Measurements from ENCODE around the gene C10orf95.

The C10orf95 gene

DNA sequence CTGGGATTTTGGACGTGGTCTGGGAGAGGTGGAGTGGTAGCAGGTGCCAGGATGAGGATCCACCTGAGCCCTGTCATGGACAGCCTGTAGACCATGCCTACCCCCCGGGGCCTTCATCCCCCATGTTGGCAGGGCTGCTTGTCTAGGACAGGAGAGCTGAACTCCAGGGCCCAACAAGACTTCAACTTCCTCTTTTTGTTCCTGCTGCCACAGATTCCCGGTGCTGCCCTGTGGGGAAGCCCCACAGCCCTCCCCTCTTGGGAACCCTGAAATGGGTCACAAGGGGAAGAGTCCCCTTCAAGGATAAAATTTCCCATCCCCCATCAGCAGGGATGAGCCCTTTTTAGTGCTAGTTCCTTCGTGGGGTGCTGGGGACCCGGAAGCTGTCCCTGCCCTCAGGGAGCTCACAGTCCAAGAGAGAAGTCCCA, 17.7 kb downstream of the C10orf95 start:
- DNase-seq = peak; percentile 60

DNA sequence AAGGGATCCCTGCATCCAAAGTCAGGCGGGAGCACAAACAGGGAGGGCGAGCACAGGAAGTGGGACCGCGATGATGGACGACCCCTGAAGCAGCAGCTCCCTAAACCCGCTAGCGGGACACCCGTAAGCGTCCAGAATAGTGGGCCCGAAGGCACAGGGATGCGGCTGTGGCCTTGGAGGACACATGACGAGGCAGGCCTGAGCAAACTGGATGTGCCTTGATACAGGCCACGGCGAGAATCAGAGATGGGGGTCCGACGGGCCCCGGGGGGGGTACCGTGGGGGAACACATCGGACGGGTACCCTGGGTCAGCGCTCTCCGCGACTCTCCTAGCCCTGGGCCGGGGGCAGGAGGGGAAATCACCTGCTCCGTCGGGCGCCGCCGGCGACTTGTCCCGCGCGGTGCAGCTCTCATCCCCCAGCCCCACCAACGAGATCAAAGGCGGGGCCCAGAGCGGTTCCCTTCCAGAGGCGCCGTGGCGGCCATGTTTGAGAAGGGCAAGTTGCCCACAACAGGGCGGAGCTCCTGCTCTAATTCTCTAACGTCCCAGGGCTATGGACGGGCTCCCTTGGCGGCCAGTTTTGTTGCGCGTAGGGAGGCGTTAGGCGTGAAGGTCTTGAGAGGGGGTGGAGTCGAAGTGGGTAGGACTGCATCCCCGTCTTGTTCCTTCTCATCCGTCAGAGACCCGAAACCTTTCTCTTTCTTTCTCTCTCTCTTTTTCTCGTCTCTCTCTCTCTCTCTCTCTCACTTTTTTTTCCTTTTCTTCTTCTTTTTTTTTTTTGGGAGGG, 19.0 kb downstream of the C10orf95 start, which contains the start of gene CUEDC2:
CUEDC2 (minus strand) TSS at position 413 of the 789 bp plus-strand sequence. CDS start 7,386 bp downstream, outside the sequence.
- DNase-seq = peak; percentile 96

DNA sequence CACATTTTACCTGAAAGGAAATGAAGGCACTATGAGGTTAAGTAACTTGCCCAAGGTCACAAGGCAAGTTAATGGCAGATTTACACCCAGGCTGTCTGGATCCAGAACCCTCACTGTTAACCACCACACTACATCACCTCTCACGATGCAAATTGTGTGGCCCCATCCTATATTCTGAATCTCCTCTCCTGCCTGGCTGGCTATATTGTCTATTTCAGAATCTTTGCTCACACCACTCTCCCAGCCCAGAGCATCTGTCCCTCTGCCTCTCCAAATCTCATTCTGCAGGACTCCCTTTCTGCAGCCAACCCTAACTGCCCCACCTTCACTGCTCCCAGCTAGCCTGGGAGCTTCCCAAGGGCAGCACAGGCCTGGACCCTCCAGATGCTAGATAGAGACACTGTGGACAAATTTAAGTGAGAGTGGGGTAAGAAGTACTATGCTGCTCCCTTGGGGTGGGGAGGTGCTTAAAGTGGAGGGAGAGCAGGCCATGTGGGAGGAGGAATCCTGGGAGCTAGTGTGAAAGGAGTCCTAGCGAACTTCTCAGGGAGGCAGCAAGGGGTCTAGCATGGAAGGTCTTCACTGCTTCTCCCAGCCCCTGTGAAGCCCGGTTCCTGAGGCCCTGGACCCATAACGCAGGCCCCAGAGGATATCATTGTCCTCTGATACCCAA, 19.8 kb downstream of the C10orf95 start:
- peak; percentile 15 for DNase-seq

DNA sequence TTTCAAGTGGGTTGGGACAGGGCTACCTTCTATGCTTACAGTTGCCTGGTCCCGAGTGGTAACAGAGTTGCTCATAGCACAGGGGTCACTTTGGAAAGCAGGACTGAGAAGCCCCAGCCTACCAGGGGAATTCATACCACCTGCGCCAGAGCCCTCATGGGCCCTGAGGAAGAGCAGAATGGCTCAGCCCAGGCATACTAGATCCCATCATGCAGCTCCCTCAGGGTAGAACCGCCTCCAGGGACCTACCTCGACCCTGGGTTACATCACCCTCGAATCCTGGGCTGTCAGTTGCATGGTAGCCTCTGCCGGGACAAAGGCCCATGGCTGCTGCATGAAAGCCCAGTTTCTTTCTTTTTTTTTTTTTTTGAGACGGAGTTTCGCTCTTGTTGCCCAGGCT, 21.9 kb downstream of the C10orf95 start:
- DNase-seq = no peak

DNA sequence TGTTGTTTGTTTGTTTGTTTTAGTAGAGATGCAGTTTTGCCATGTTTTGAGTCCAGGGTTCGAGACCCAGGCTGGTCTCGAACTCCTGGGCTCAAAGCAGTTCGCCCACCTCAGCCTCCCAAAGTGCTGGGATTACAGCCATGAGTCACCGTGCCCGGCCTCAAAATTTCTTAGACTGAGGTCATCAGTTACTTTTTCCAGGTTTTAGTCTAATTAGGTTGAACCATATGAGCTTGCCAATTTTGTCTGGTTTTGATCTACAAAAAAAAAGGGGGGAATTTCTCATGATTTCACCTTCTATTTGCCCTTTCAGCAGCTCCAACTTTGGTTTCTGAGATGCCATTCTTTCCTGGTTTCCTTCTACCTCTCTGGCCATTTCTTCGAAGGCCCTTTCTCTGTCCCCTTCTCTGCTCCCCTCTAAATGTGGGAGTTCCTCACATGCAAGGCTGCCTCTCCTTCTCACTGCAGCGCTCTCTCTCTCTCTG, 24.5 kb downstream of the C10orf95 start:
- no peak for DNase-seq

DNA sequence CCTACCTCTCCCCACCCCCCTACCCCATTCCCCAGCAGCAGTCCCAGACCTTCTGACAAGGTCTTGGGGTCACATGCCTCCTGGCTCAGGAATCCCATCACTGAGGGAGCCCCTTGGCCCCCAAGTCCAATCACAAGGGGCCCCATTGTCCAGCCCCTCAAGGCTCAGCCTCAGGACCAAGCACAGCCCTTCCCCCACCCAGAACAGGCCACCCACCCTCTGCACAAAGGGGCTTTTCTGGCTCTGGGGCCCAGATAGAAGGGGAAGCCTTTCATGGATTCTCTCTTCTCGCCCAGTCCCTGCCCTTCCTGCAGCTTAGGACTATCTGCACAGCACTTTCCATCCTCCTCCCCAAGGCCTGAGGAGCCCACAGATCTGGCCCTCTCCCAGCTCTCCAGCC, 25.9 kb downstream of the C10orf95 start:
- DNase-seq = no peak

DNA sequence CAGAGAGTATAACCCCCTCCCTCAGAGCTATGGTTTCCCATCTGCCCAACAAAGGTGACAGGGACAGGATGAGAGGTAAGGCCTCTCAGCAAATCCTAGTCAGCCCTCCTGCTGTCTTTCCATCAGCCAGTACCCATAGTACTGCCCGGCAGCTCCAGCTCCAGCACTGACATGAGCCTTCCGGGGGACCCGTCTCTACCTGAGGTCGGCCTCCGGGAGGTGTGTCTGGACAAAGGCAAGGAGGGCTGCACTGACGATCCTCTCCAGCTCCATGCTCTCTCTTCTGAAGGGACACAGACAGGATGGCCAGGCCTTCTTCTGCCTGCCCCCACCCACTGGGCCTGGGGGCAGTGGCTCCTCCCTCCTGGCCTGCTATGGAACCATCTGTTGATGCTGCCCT, 26.4 kb downstream of the C10orf95 start:
- no peak for DNase-seq

DNA sequence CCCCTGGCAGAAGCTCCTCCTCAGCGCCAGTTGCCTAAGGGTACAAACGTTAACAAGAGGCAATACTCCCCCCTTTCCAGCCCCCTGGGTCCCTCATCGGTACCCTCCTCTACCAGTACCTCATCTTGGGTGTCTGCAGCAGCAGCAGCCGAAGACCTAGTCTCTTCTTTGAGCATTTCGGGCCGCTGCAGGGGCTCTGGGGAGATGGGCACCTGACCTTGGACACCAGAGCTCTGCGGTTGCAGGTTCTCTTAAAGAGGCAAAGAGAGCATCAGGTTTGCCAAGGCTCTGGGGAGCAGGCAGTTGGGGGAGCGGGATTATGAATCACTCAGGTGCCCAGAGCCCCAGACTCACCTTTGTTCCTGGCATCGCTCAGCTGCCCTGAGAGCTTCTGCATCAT, 27.2 kb downstream of the C10orf95 start:
- DNase-seq = no peak

DNA sequence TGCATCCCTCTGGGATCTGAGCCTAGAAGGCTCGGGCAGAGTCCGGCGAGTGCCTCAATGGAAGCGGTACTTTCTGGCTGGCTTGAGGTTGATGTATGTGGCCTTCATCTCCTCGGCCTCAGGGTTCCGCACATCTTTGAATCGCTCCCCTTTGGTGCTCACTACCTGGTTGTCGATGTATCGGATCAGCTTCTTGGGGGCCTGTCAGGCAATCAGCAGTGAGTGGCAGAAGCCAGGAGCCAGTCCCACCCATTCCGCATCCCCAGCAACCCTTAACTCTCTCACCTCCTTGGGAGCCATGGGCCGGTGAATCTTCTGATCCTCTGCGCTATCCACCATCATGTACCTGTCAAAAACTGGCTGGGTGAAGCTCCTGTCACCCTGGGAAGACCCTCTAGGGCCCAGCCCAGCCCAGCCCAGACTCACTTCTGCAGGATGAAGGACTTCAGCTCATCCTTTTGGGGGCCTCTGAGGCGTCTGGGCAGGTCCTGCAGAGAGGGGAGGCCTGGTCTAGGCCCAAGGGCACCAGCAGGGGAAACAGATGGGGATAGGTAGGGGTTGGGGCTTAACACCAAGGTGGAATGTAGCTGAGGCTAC, 27.9 kb downstream of the C10orf95 start:
- DNase-seq = no peak

DNA sequence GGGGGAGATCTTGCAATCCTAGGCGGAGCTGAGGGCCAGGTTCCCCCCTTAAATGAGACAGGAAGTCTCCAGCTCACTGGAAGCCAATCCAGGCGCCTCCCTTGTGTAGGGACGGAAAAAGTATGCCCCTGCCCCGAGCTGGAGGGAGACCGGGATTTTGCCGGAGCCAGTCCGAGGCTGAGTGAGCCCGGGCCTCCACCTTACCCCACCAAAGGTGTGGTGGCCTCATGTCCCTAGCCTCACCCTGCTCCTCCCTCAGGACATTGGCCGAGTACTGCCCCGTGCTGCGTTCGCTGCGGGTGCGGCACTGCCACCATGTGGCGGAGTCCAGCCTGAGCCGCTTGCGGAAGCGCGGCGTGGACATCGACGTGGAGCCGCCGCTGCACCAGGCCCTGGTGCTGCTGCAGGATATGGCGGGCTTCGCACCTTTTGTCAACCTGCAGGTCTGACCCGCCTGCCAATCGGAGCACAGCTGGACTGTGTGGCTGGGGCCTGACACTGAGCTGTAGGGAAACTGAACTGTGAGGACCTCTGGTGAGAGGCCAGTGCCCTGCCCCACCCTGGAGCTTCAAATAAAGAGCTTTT, 28.7 kb downstream of the C10orf95 start:
- peak; percentile 71 for DNase-seq

DNA sequence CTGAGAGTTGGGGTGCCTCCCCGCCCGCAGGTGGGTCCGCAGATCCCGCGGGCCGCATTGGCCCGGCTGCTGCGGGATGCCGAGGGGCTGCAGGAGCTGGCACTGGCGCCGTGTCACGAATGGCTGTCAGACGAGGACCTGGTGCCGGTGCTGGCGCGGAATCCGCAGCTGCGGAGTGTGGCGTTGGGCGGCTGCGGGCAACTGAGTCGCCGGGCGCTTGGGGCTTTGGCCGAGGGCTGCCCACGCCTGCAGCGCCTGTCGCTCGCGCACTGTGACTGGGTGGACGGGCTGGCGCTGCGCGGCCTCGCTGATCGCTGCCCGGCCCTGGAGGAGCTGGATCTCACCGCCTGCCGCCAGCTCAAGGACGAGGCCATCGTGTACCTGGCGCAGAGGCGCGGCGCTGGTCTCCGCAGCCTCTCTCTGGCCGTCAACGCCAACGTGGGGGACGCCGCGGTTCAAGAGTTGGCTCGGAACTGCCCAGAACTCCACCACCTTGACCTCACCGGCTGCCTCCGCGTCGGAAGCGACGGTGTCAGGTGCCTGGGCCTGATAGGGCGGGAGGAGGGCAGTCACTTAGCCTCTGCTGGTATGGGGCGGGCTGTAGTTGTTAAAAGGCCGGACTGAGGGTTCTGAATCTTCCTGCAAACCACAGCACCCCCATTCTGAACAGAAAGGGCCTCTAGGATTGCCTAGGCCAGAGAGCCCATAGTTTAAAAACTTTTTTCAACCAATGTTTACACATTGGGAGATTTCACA, 29.4 kb downstream of the C10orf95 start:
- no peak for DNase-seq

DNA sequence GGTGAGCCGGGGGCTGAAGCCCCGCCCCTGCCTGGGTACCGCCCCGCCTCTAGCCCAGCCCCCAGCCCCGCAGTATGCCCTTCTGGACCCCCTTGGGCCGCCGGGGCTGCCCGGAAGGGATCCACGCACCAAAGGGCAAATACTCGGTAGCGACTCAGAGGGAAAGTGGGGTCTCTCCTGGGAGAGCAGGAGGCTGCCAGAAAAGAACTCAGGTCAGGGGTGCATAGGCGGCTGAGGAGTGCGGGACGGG, 29.9 kb downstream of the C10orf95 start:
- DNase-seq = no peak

DNA sequence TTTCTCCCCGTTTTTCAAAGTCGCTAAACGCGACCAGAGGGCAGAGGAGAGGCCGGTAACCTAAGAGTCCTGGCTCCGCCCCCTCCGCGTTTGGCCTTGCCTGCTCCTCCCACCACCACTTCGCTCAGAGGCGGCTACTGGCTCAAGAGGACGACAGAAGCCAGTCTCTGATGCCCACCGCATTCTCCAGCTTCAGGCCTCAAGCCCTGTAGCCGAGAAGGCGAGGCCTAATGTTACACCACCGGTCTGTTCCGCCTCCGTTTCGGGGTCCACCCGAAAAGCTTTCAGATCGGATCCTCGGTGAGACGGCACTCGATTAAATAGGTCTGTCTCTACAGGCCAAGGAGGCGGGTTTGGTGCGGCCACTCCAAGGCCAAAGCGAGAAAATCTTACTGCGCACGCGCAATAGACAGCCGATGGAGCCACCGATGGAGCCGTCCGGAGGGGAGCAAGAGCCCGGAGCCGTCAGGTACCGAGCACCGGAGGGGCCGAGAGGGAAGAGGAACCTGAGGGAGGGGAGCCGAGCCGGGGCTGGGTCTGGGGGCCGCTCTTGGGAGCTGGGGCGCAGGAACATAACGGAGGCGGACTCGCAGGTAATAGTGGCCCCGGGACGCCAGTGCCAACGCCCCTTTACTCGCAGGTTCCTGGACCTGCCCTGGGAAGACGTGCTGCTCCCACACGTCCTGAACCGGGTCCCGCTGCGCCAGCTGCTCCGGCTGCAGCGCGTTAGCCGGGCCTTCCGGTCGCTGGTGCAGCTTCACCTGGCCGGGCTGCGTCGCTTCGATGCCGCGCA, 30.4 kb downstream of the C10orf95 start, which contains the start of gene FBXL15:
FBXL15 (plus strand) TSS at position 123 of the 793 bp plus-strand sequence; CDS start at position 417, 294 bp downstream.
- peak; percentile 96 for DNase-seq

DNA sequence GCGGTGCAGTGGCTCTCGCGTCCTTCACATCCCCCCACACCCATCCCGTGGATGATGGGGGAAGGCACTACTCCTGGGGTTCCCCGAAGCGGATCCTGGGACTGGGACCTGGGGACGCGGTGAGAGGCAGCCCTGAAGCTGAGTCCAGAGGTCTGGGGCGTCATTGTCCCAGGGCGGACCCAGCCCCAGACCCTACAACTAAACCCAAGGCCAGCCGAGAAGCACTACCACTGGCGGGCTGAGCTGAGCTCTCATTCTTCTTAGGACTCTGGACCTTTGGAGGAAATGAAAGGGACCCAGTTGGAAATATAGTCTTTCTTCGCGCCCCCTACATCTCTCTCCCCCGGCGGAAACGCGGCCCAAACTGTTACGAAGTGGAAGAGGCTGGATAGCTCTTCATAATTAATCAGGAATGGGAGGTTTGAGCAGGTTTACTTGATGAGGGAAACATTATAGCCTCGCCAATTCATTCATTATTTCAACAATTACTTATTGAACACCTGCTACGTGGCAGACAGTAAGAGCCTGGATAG, 31.1 kb downstream of the C10orf95 start:
- DNase-seq = no peak

DNA sequence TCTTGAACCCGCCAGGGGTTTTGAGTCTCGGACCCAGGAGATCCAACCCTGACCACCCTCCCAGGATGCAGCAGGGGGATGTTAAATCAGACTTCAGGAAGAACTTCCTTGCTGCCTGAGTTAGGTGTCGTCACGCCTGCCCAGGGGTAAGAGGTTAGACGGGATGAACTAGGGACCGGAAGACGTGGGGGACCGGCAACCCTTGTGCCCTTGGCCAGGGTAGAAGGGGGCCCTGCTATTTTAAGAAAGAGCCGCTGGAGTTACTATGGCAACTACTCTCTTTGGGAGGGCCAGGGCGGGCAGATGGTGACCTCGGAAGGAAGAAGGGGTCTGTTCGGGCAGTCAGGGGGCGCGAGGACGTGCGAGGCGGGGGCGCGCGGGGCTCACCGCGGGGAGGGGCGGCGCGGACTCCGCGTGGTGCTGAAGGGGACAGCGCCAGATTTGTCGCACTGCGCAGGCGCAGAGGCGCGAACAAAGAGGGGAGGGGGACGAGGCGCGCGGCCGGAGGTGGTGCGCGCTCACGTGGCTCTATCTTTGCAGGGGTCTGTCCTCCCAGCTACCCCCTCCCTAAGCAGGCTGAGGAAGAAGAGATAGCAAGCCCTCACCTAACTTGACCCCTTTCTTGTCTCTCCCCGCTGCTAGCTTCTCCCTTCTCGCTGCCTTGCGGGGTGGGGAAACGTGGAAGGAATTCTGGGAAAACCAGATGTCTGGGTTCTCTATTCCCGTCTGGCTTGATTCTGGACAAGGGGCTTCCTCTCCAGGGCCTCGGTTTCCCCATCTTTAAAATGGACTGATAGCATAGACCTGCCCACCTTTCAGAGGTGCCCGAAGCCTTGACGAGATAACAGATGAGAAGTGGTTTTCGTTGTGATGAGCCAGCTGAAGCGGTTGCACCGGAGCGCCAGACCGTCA, 31.8 kb downstream of the C10orf95 start:
- peak; percentile 28 for DNase-seq

DNA sequence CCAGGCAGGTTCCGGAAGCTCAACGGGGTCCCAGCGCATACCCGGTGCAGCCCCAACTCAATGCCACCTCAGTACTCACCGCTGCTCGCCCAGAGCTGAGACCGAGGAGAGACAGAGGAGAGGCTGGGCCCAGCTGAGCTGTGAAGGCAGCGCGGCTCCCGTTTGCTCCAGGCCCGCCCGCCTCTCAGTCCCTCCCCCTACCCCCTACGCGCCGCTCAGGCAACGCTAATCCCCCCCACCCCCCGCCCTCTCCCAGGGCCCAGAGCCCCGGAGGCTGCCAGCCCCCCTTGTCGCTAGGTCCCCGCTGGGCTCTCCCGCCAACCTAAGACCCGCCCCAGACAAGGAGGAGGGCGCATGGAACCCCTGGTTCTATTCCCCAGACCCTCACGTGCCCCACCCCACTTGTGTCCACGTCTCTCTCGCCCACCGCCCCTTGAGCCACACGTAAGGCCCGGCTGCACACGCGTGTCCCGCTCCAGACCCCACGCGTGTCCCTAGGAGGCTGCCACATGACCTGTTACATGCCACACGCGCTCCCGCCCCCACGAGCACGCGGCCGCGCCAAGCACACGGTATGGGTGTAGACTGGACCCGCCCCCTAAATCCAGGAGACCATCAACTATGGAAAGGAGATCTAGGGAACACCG, 32.6 kb downstream of the C10orf95 start, which contains the start of gene PSD:
PSD (minus strand) TSS at position 164 of the 647 bp plus-strand sequence. CDS start 1,747 bp downstream, outside the sequence.
- DNase-seq = no peak

DNA sequence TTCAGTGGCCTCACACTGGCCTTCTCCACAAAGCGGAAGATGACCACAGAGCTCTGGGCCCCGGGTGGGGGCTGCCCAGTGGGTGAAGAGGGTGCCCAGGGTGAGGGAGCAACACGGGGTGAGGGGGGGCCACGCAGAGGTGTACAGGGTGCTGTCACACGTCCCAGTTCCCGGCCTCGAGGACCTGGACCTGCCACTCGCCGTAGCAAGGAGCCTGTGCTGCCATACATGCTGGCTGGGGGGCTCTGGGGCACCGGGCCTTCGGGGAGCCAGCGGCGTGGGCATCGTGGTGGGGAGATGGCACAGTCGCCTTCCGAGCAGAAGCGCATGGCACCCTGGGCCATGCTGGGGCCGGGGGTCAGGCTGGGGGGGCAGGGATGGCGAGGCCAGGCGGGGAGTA, 34.6 kb downstream of the C10orf95 start:
- no peak for DNase-seq

DNA sequence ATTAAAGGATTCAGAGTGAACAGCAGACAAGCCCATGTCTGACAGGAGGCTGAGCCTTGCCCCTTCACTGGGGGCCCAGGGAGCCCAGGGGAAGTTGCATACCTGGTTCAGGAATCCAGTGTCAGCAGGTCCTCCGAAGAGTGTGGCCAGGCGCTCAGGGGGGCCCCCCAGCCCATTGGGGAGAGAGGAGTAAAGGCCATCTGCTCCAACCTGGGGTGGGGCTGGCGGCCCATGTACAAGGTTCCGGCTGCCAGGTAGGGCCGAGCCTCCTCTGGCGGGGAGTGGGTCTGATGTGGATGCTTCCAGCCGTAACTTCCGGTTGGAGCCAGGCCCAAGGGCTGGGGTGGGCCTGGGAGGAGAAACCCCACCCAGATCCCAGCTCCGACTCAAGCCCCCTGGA, 35.1 kb downstream of the C10orf95 start:
- DNase-seq = no peak

DNA sequence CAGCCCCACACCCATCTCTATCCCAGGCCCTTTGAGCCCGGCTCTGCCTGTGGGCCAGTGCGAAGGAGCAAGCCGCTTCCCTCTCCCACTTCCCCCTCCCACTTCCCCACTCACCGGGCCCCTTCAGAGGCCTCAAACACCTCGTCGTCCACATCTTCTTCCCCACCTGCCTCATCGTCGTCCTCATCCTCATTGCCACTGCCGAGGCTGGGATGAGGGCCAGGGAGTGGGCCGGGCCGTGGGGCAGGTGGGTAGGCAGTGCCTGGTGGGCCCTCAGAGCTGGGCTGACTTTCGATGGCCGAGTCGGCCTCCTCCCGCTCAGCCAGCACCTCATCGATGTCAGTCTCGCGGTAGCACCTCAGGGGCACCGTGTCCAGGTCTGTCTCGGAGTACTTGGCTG, 36.6 kb downstream of the C10orf95 start:
- DNase-seq = no peak
